Measurements from ENCODE around the gene SUSD6.
"Not testable (repeated sequence)": the region's sequence is repeated elsewhere in the genome, so short reads cannot be mapped to it uniquely, and the experiment has no call there.

The SUSD6 gene

DNA sequence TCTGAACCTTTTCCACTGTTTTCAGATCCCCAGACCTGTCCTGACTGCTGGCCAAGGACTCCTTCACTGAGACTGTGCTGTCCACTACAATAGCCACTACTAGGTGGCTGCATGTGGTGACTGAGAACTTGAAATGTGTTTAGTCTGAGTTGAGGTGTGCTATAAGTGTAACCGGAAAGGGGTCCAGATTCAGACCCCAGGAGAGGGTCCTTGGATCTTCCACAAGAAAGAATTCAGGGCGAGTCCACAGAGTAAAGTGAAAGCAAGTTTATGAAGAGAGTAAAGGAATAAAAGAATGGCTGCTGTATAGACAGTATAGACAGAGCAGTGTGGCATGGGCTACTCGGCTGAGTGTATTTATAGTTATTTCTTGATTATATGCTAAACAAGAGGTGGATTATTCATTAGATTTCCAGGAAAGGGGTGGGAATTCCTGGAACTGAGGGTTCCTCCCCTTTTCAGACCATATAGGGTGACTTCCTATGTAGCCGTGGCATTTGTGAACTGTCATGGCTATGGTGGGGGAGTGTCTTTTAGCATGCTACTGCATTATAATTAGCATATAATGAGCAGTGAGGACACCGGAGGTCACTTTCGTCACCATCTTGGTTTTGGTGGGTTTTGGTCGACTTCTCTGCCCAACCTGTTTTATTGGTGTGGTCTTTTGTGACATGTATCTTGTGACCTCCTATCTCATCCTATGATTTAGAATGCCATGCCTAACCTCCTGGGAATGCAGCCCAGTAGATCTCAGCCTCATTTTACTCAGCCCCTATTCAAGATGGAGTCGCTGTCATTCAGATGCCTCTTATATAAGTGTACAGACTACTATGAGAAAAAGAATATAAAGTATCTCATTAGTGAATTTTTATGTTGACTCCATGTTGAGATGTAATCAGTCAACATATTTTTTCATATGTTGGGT, 85.5 kb downstream of the SUSD6 start:
- no peak for DNase-seq

DNA sequence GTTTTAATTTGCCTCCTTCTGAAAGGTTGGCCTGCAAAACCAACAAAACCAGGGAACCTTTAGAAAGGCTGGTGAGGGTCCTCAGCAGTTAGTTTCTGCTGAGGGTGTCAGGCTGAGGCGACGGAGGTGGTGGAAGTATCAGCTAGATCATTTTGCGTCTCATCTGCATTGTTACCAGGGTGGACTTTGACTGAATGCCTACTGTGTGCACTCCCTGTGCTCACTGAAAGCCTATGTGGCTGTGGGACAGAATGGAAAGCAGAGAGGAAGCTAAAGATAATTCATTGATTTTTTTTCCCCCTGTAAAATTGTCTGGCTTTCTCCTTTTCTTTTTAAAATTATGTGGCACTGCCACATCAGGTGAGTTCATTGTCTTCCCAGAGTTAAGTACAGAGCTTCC, 87.2 kb downstream of the SUSD6 start:
- DNase-seq: no peak

DNA sequence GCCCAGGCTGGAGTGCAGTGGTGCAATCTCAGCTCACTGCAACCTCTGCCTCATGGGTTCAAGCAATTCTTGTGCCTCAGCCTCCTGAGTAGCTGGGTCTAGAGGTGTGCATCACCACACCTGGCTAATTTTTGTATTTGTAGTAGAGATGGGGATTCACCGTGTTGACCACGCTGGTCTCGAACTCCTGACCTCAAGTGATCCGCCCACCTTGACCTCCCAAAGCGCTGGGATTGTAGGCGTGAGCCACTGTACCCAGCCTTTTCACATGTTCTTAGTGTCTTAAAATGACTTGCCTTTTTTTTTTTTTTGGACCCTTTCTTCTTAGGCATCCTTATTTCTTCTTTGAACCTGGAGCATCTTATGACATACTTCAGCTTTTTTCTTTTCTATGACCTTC, 87.8 kb downstream of the SUSD6 start:
- not testable (repeated sequence) for DNase-seq

DNA sequence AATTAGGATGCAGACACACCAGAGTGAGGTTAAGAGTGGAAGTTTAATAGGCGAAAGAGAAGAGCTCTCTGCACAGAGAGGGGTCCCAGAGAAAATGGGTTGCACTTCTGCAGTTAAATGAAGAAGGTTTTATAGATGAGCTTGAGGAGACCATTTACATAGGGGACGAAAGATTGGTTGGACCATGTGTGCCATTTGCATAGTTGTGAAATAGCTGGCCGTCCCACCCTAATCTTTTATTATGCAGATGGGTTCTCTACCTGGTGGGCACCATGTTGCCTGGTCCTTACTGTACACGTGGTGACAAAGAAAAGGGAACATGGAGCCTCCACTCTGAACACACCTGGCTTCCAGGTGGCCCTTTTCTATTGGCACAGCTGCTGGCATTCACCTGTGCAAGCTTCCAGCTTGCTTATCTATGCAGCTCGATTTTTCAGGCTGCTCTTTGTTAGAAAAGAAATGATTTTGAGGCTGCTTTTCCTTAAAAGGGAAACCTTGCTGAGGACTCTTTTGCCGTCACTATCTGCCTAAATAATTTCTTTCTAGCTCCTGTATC, 88.4 kb downstream of the SUSD6 start:
- no peak for DNase-seq

DNA sequence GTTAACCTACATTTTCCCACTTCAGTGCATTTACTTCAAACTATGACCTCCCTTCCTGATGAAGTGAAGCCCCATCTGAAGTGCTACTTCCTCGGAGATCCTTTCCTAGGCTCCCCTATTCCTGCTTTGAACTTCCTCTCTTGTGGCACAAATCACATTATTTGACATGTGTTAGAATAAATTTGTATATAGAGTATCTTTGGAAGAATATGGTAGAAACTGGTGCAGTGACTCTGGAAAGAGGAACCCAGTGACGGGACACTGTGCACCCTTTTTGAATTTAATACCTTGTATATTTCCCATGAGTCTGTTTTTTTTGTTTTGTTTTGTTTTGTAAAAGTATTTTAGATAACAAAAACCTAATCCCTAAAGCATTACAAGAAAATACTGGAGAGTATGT, 89.2 kb downstream of the SUSD6 start:
- DNase-seq: no peak

DNA sequence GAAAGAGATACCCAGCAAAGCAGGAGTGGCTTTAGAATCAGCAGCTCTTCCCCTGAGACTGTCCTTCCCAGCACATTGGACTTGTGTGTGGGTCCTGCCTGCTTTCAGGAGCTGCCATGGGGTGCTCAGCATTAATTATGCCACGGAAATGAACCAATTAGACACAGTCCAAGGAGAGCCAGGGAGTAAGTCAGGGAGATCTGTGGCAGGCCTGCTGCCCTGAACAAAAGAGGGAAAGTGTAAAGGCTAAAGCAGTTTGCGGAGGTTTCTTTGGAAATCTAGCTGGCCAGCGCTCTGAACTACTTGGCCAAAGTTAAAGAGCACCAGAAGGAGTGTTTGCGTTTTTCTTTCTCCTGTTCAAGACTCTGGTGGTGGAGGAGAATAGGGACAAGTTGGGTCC, 89.9 kb downstream of the SUSD6 start:
- no peak for DNase-seq

DNA sequence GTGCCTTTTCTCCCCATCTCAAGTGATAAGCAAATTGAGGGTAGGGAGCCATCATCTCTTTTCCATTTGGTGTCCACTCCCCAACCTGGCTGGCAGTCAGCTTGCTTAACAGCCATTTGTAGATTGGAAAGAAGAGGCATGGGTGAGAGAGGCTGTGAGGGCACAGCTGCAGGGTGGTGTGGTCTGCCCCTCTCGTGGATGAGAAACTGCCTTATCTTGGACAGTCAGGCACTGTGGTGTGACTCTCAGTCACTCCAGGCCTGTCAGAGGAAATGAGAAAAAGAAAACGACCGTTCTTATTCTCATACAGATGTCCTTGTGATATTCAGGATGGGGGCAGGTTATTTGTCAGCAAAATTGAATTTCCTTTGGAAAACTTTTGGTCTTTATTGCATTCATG, 90.5 kb downstream of the SUSD6 start:
- no peak for DNase-seq

DNA sequence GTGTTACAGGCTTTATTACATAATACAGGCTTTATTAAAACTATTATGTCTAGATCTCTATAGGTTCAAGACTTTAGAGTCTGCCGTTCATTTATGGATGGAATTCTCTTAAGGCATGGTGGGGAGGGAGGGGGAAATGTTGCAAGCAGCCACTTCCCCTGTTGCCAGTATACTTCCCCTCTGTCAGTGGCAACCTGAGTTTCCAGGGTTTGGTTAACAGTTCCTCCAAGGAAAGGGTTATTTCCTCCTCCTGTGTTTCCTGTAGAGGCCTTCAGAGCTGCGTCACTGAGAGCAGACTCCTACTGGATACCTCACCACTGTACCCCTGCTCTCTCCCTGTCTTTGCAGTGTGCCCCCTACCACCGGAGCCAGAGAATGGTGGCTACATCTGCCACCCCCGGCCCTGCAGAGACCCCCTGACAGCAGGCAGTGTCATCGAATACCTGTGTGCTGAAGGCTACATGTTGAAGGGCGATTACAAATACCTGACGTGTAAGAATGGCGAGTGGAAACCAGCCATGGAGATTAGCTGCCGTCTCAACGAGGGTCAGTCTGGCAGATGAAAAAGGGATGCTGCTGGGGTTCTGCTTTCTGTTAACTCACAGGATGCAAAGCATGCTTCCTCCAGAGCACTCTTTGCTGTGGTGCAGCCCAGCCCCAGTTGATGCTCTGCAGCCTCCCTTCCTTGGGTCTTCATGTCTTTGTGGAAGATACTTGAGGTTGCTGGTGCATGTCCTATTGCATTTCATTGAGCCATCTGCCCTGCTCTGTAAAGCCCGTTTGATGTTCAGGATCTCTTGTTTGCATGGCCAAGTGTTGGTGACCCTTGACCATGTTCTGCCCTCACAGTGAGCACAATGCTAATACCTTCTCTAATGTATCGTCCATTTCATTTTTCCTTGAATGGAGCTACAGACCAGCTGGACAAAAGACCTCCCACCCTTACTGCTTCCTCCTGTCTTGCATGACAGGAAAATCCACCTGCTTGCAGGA, 91.9 kb downstream of the SUSD6 start:
- DNase-seq: no peak

DNA sequence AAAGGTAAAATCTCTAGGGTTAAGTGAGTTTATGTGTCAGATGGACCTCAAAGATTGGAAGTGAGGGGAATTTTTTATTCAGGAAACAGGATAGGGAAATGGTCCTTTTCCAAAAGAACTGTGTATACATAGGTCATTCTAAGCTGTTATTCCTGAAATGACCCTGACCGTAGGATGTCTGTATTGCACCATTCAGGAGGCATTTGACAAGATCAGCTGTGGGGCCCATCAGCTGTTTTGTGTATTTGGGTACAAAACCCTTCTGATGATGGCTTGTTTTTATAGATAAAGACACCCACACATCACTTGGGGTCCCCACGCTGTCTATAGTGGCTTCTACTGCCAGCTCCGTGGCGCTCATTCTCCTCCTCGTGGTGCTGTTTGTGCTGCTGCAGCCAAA, 92.9 kb downstream of the SUSD6 start:
- DNase-seq: no peak

DNA sequence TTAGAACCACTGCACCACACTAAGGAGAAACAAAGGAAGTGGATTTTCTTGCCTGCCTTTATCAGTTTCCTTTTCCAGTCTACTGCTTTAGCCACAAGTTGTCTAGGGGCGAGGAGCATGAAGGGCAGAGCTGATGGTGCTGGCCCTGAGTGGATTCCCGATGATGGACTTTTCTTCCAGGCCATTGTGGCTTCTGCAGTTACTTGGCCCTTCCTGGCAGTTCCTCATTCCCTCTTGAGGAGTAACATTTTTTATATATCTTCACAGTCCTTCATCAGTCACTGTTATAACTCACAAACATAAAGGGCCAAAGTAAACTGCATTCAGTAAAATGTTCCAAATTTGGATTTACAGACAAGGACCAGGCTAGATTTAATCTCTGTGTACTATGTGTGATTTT, 94.3 kb downstream of the SUSD6 start:
- DNase-seq: no peak

DNA sequence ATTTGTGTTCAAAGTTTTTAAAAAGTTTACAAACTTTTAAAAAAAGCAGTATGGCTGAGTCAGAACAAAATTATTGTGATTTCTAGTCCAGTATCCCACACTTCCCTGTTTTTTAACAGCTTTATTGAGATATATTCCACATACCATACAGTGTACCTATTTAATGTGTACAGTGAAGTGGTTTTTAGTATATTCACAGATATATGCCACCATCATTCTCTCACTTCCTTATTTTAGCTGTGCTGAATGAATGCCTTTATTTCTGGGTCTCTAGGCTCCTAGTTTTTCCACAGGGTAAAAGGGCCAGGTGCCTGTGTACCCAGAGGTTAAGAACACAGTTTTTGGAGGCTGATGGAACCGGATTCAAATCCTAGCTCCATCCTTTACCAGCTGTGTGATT, 96.7 kb downstream of the SUSD6 start:
- no peak for DNase-seq

DNA sequence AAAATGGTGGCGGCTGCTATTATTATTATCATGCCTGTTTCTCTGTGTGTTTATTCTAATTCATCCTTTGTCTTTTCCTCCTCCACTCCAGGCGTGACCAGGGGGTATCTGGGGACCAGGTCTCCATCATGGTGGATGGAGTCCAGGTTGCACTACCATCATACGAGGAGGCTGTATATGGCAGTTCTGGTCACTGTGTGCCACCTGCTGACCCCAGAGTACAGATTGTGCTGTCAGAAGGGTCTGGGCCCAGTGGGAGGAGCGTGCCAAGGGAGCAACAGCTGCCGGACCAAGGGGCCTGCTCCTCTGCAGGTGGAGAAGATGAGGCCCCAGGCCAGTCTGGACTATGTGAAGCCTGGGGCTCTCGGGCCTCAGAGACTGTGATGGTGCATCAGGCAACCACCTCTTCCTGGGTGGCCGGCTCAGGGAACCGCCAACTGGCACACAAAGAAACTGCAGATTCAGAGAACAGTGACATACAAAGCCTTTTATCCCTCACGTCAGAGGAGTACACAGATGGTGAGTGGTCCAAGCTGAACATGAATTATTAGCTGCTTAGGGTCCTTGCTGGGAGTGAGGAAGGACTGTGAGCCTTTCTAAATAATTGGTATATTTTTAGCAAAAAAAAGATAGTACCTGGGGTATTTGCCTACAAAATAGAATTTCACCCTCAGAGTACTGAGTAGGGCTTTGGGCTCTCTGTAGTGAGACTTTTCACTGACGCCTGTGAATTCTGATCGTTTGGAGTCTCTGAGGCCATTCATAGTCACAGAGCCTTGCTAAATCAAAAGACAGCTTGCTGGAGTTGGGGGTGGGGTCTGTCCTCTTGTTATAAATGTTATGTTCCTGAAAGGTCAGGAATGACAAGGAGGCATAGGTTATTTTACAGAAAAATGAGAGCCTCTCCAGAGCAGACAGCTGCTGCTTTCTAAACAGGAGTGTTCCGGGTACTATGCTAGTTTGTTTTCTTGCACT, 97.5 kb downstream of the SUSD6 start:
- DNase-seq: no peak

DNA sequence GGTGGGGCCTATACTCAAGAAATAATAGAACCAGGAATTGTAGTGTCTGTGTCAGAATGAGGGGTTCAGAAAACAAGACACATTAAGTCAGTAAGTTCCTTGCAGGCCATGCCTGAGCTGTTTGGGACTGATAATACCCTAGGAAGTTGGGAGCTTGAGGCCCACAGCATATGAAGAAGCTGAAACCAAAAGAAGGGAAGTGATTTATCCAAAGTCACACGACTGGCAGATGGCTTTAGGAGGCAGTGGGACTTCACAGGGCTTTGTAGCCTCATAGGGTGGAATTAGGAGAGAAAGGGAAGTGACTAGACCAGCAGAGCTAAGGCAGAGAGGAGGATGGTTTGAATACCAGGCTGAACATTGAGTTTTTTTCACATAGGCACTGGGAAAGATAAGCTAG, 99.0 kb downstream of the SUSD6 start:
- no peak for DNase-seq

DNA sequence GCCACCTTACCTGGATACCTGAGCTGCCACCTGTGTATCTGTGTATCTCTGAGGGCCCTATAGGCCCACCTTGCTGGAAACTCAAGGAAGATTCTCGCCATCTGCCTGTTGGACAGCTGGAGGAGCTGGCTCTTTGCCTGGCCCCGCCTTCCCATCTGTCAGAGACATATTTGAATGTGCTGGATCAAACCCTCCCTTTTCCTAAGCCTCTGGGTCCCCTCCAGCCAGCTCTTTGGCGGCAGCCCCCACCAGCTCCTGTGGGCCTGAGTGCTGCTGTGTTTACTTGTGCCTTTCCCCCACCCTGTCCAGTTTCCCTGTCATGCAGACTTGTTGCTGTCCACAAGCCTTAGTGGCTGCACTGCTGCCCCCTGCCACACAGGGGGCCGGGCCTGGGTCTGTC, 99.7 kb downstream of the SUSD6 start:
- DNase-seq: no peak

DNA sequence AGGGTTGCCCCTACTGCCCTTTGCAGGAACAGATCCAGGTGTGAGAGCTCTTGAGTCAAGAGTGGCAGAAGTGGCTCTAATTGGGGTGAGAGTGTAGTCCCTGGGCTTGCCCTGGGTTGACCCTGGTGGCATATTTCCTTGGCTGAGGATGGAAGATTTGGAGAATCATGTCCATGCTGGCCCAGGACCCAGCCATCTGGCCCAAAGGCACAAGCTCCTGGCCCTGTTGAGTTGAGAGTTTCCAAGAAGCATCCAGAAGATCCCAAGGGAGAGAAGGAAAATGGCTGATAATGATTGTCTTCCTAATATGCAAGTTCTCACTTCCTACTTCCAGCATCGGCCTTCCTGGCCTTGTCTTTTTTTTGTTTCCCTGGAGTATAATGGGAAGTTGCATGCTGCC, 100.1 kb downstream of the SUSD6 start:
- DNase-seq: no peak

DNA sequence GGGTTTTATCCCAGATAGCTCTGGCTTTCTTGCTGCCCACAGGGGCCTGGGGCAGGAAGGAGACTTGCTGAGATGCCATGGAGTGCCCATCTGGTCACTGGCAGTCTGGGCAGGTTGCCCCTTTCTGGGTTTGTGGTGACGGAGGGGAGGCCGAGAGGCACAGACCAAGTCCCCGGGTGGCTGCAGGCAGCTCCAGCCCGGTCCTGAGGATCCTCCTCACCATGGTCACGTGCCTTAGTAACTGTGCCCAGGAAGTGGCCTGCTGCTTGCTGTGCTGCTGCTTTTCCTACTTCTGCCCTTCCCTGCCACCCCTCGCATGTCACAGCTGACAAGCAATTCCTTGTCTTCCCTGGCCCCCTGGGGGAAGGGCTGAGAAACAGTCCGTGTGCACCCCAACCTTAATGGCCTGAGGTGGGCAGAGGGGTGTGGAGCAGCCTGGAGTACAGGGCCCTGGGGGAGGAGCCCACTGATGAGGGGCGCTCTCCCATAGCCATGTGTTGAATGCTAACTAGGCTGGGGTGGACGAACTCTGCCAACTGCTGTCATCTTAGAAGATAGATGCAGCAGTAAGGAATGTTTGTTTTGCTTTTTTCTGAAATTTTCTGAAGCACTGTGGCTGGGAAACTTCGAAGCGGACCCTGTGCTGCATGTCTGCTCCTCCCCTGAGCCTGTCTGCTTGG, 100.6 kb downstream of the SUSD6 start:
- no peak for DNase-seq

DNA sequence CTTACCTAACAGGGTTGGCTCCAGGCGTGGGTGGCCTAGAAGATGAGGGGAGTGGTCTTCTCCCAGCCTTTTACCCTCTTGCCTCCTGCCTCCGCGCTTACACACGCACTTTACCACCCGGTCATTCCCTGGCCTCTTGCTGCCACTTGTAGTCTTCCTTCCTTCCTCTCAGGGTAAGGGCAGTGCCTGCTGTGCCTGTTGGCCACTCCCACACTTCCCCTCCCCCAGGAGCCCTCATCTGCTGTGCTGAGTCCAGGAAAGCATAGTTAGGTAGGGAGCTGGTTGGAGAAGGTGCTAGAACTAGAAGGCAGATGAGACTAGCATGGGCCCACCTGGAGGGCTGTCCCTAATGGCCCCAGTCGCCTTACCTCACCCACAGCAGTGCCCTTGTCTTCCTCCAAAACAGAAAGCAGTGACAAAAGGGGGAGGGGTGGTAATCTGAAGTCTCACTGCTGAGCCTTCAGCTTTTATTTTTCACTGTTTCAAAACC, 101.2 kb downstream of the SUSD6 start:
- no peak for DNase-seq

DNA sequence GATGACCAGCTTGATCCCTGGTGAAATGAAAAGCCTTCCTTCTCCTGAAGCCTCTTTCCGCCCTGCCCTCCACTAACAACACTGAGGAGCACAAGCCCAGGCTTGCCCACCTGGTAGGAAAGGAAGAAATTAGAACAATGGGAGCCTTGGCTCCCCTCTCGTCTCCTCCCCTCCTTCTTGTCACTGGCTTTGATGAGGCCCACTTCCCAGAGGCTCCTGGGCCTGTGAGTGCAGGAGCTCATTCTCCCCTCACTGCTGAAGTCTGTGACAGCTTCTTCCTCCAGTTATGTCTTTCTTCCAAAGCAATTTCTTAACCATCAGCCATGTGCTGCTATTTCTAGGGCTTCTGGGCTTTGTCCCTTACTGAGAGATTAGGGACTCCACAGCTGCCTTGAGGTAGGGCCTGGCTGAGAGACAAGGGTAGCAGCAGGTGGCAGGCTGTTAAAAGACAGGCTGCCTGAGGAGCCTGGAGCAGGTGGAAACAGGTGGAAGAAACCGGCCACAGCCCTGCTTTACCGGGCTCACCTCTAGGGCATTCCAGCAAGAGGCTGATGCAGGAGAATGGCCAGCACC, 101.9 kb downstream of the SUSD6 start:
- no peak for DNase-seq

DNA sequence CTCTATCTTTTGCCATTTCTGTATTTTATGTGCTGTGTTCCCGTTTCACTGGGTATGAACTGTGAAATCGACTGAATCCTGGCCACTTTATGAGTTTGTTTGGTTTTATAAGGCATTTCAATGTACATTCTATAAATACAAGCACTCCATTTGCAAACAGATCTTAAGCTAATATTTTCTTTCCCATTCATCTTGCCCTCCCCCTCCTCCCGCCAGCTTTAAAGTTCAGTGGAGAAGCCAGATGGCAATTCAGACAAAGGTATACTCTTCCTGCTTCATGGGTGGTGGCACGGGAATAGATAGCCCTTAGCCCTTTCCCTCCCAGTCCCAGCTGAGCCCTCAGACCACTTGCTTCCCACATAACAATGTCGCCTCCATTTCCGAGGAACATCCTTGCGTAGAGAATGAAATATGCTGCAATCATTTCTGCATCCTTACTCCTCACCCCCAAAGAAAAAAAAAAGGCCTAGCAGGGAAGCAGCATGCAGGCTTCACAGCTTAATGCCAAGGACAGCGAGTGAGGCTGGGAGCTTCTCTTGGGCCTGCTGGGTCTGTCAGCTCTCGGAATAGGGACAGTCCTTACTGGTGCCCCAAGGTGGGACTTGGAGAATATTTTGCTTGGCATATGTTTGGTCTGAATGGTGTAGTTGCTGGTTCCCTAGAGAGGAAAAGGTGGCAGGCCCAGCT, 102.7 kb downstream of the SUSD6 start:
- no peak for DNase-seq

DNA sequence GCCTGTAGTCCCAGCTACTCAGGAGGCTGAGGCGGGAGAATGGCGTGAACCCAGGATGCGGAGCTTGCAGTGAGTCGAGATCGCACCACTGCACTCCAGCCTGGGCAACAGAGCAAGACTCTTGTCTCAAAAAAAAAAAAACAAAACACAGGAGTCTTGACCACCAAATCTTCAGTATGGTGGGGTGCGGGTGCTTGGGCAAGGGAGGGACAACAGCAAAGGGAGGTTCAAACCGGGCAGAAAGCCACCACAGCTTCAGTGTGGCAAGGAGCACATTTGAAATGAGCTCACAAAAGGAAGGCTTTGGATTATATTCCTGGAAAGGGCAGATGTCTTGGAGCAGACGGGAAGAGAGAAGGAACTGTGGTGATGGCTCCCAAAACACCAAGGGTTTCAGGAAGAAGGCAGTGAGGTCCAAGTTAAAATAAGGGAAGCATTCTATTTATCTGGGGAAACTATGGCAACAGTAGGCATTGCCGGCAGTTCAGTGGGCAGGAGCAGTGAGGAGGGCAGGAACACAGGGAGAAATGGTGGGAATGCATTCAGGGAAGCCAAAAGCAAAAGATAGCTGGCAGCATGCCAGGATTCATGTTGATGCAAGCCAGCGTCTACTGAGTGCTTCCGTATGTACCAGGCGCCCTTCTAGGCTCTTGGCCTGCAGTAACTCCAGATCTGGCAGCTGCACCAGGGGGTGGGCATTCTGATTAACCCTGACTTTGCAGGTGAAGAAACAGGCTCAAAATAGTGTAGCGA, 104.5 kb downstream of the SUSD6 start:
- DNase-seq: no peak
